Suprapubic skin (tissue), 2 donors: ENCODE measurements around the gene MEAK7.

ENCODE experiments used
- EP300 ChIP-seq: sonication (generic); formaldehyde crosslinking; IDR thresholded peaks from one replicate; pipeline ENCODE4 v1.6.1; 2017; ENCODE audit warnings: antibody characterized with exemption
- POLR2A ChIP-seq, 2 donors: fragments of 450-650 bp; IDR thresholded peaks; one replicate each; pipeline ENCODE4 v1.6.1; 2017; ENCODE audit warnings: antibody characterized with exemption in 2 of 2, mild to moderate bottlenecking in 2 of 2, moderate library complexity in 2 of 2

- TF ChIP-seq POLR2A (IDR thresholded peaks at IDR 0.05) (no peak), EP300 (no peak)
Observed at GRCh38 chr16:84464116-84464515, 40.3 kb downstream of the MEAK7 start.
